ENCODE data around the gene CRYZL1.

Gene CRYZL1

GRCh38 chr21:33551664-33552063 is 89.9 kb downstream of the CRYZL1 start:
- peaks cover 6 to 37% of the 10 kb centered on the region in 2 donors for H3K9me3 ChIP-seq (replicated peaks in 1 of 2; ENCODE audit: control insufficient read depth in 2 of 2, insufficient read depth in 1 of 2, low read depth in 1 of 2, low read length in 2 of 2)
- H3K4me2 ChIP-seq (ENCODE audit: insufficient read depth, low read length, poor library complexity, severe bottlenecking), result no peak overlapping the region
- no peak overlapping the region for H4K91ac ChIP-seq (ENCODE audit: low read depth, low read length, poor library complexity)
- peaks cover 18% of the 10 kb centered on the region for H3K79me1 ChIP-seq (ENCODE audit: low read depth, low read length)
- WGBS, 2 donors (ENCODE audit: extremely low coverage in 2 of 2, insufficient read length in 2 of 2, insufficient replicate concordance in 1 of 2), result no CpG with 5 or more reads among the region's 2 CpGs
- H3K27me3 ChIP-seq (ENCODE audit: control insufficient read depth in 3 of 3, insufficient read depth in 3 of 3, low read depth in 1 of 3, low read length in 3 of 3), result no peaks in the 10 kb centered on the region
- no peak overlapping the region for H2AK5ac ChIP-seq (ENCODE audit: low read depth, low read length)
- H3K4ac ChIP-seq (ENCODE audit: low read length), result no peak overlapping the region
- H2AFZ ChIP-seq (ENCODE audit: low read length), result no peak overlapping the region
- H3K27ac ChIP-seq (replicated peaks; ENCODE audit: low read length), result no peak overlapping the region
- no peak overlapping the region for H2BK12ac ChIP-seq (ENCODE audit: low read length)
- H4K8ac ChIP-seq (ENCODE audit: low read depth, low read length), result no peak overlapping the region
- H2BK15ac ChIP-seq (ENCODE audit: low read length), result no peak overlapping the region
- no peak overlapping the region for H3K9ac ChIP-seq (ENCODE audit: low read depth, low read length, poor library complexity)
- H3K4me3 ChIP-seq (ENCODE audit: low read length in 2 of 2), result no peak overlapping the region
- H3K23ac ChIP-seq (ENCODE audit: low read depth, low read length, poor library complexity), result no peak overlapping the region
- no peak overlapping the region for H3K14ac ChIP-seq (ENCODE audit: low read length)
- no peak for DNase-seq (ENCODE audit: low spot score)
- no peak overlapping the region for H2BK120ac ChIP-seq (ENCODE audit: low read depth, low read length)
- H3K4me1 ChIP-seq (ENCODE audit: control insufficient read depth in 2 of 2, insufficient read depth in 1 of 2, low read depth in 1 of 2, low read length in 2 of 2), result no peaks in the 10 kb centered on the region
- no peak overlapping the region for H3K18ac ChIP-seq (ENCODE audit: low read length)
- no peak overlapping the region for H2BK5ac ChIP-seq (ENCODE audit: low read length)
- peaks cover 52 to 98% of the 10 kb centered on the region in 2 donors for H3K36me3 ChIP-seq (replicated peaks in 1 of 2; ENCODE audit: control insufficient read depth in 2 of 2, insufficient read depth in 2 of 2, low read length in 2 of 2)

GRCh38 chr21:33550772-33551660 is 90.5 kb downstream of the CRYZL1 start:
- no peak overlapping the region for H3K14ac ChIP-seq (ENCODE audit: low read length)
- no peak for DNase-seq (ENCODE audit: low spot score)

GRCh38 chr21:33549848-33550771 is 91.4 kb downstream of the CRYZL1 start:
- no peak overlapping the region for H3K4me2 ChIP-seq (ENCODE audit: insufficient read depth, low read length, poor library complexity, severe bottlenecking)
- no peak overlapping the region for H2BK120ac ChIP-seq (ENCODE audit: low read depth, low read length)
- peaks cover 18% of the 10 kb centered on the region for H3K79me1 ChIP-seq (ENCODE audit: low read depth, low read length)
- no peak overlapping the region for H3K27ac ChIP-seq (replicated peaks; ENCODE audit: low read length)
- no CpG with 5 or more reads among the region's 19 CpGs for WGBS, 2 donors (ENCODE audit: extremely low coverage in 2 of 2, insufficient read length in 2 of 2, insufficient replicate concordance in 1 of 2)
- H3K4me3 ChIP-seq (ENCODE audit: low read length in 2 of 2), result peak overlapping the region in 1 of 2 donors; percentile 65
- H3K18ac ChIP-seq (ENCODE audit: low read length), result no peak overlapping the region
- no peak overlapping the region for H3K9ac ChIP-seq (ENCODE audit: low read depth, low read length, poor library complexity)
- H3K27me3 ChIP-seq (ENCODE audit: control insufficient read depth in 3 of 3, insufficient read depth in 3 of 3, low read depth in 1 of 3, low read length in 3 of 3), result no peaks in the 10 kb centered on the region
- DNase-seq (ENCODE audit: low spot score), result no peak
- H3K4ac ChIP-seq (ENCODE audit: low read length), result no peak overlapping the region
- H2BK12ac ChIP-seq (ENCODE audit: low read length), result no peak overlapping the region
- peaks cover 0 to 4% of the 10 kb centered on the region in 2 donors for H3K4me1 ChIP-seq (ENCODE audit: control insufficient read depth in 2 of 2, insufficient read depth in 1 of 2, low read depth in 1 of 2, low read length in 2 of 2)
- H3K36me3 ChIP-seq (replicated peaks in 1 of 2; ENCODE audit: control insufficient read depth in 2 of 2, insufficient read depth in 2 of 2, low read length in 2 of 2), result peaks cover 51 to 92% of the 10 kb centered on the region in 2 donors
- H3K9me3 ChIP-seq (replicated peaks in 1 of 2; ENCODE audit: control insufficient read depth in 2 of 2, insufficient read depth in 1 of 2, low read depth in 1 of 2, low read length in 2 of 2), result peaks cover 6 to 37% of the 10 kb centered on the region in 2 donors
- no peak overlapping the region for H2AK5ac ChIP-seq (ENCODE audit: low read depth, low read length)
- no peak overlapping the region for H3K14ac ChIP-seq (ENCODE audit: low read length)
- H2BK5ac ChIP-seq (ENCODE audit: low read length), result no peak overlapping the region
- no peak overlapping the region for H4K91ac ChIP-seq (ENCODE audit: low read depth, low read length, poor library complexity)
- H4K8ac ChIP-seq (ENCODE audit: low read depth, low read length), result no peak overlapping the region
- peak overlapping the region; percentile 86 for H3K23ac ChIP-seq (ENCODE audit: low read depth, low read length, poor library complexity)
- no peak overlapping the region for H2AFZ ChIP-seq (ENCODE audit: low read length)
- no peak overlapping the region for H2BK15ac ChIP-seq (ENCODE audit: low read length)

More at GRCh38 chr21:33550772-33551660, 90.5 kb downstream of the CRYZL1 start:
- no peak overlapping the region for H3K27ac ChIP-seq (replicated peaks; ENCODE audit: low read length)
- H3K9ac ChIP-seq (ENCODE audit: low read depth, low read length, poor library complexity), result no peak overlapping the region
- no peak overlapping the region for H2AK5ac ChIP-seq (ENCODE audit: low read depth, low read length)
- H2BK12ac ChIP-seq (ENCODE audit: low read length), result no peak overlapping the region
- no peak overlapping the region for H4K91ac ChIP-seq (ENCODE audit: low read depth, low read length, poor library complexity)
- no peak overlapping the region for H2AFZ ChIP-seq (ENCODE audit: low read length)
- H3K27me3 ChIP-seq (ENCODE audit: control insufficient read depth in 3 of 3, insufficient read depth in 3 of 3, low read depth in 1 of 3, low read length in 3 of 3), result no peaks in the 10 kb centered on the region
- no peak overlapping the region for H3K18ac ChIP-seq (ENCODE audit: low read length)
- no peak overlapping the region for H4K8ac ChIP-seq (ENCODE audit: low read depth, low read length)
- WGBS, 2 donors (ENCODE audit: extremely low coverage in 2 of 2, insufficient read length in 2 of 2, insufficient replicate concordance in 1 of 2), result no CpG with 5 or more reads among the region's 23 CpGs
- peak overlapping the region in 1 of 2 donors; percentile 65 for H3K4me3 ChIP-seq (ENCODE audit: low read length in 2 of 2)
- H3K4me1 ChIP-seq (ENCODE audit: control insufficient read depth in 2 of 2, insufficient read depth in 1 of 2, low read depth in 1 of 2, low read length in 2 of 2), result no peaks in the 10 kb centered on the region
- peaks cover 52 to 99% of the 10 kb centered on the region in 2 donors for H3K36me3 ChIP-seq (replicated peaks in 1 of 2; ENCODE audit: control insufficient read depth in 2 of 2, insufficient read depth in 2 of 2, low read length in 2 of 2)
- no peak overlapping the region for H3K4me2 ChIP-seq (ENCODE audit: insufficient read depth, low read length, poor library complexity, severe bottlenecking)
- H3K23ac ChIP-seq (ENCODE audit: low read depth, low read length, poor library complexity), result peak overlapping the region; percentile 86
- no peak overlapping the region for H2BK120ac ChIP-seq (ENCODE audit: low read depth, low read length)
- no peak overlapping the region for H2BK5ac ChIP-seq (ENCODE audit: low read length)
- H3K79me1 ChIP-seq (ENCODE audit: low read depth, low read length), result peaks cover 18% of the 10 kb centered on the region
- no peak overlapping the region for H3K4ac ChIP-seq (ENCODE audit: low read length)
- peaks cover 6 to 37% of the 10 kb centered on the region in 2 donors for H3K9me3 ChIP-seq (replicated peaks in 1 of 2; ENCODE audit: control insufficient read depth in 2 of 2, insufficient read depth in 1 of 2, low read depth in 1 of 2, low read length in 2 of 2)
- no peak overlapping the region for H2BK15ac ChIP-seq (ENCODE audit: low read length)
